ENCODE data around the gene OAS1. TPM values are rescaled to one million over a fixed set of nuclear protein-coding genes. Genes with fewer than 3 reads are reported as not detected.
A peak's percentile ranks its signal among the peaks of the same experiment; 100 is the strongest.

The OAS1 gene
- total and polyA plus RNA-seq, 2 of the 8 experiments (the other 6 are each of a cell fraction or from before 2014, with no cell fraction given) = 0.23 TPM; not detected in 1

DNA sequence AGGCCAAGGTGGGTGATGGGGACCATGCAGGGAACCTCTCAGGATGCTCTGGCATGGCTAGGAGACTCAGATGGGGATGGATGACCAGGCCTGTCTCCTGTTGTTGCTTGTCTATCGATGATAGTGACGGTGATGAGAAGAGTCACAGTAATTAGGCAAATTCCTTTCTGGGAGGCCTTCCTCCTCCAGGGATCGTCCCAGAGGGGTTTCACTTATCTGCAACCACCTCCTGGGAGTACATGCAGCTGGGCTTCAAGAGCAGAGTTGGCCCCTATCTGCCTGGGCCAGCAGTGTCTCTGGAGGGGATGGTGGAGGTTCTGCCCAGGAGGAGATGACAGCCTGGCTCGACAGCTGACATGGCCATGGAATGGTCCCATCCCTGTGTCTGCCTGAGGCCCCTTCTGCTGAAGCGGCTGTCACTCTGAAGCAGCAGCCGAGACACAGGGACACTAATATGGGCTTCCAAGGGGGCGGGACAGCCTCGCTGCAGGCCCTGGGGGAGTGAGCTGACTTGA is 27.5 kb upstream of the OAS1 start:
- Histone ChIP-seq H3K27me3 (replicated peaks in 1 of 4; ENCODE audit: control insufficient read depth in 3 of 4, extremely low read depth in 1 of 4, insufficient read depth in 3 of 4, low read length in 3 of 4) (no peaks in the 10 kb centered on the region; a peak in 2 of 7 replicates), H3K23ac (ENCODE audit: insufficient read length) (no peak overlapping the region), H2BK15ac (ENCODE audit: low read length) (no peak overlapping the region), H3K4me2 (ENCODE audit: insufficient read depth in 1 of 2, low read depth in 2 of 2, low read length in 2 of 2) (no peak overlapping the region), H3K27ac (ENCODE audit: low read depth, low read length) (no peak overlapping the region), H3K9me3 (ENCODE audit: insufficient read depth in 2 of 2, low read depth in 1 of 2, low read length in 1 of 2) (no peaks in the 10 kb centered on the region), H4K91ac (replicated peaks; ENCODE audit: insufficient read length, low read length) (peak overlapping the region; percentile 18), H3K14ac (ENCODE audit: insufficient read length) (no peak overlapping the region), H3K79me1 (ENCODE audit: low read depth, low read length) (no peaks in the 10 kb centered on the region), H4K5ac (ENCODE audit: insufficient read length, low read depth, low read length) (no peak overlapping the region), H3K36me3 (ENCODE audit: control insufficient read depth in 2 of 4, insufficient read depth in 4 of 4, low read length in 3 of 4) (no peaks in the 10 kb centered on the region), H2BK120ac (replicated peaks; ENCODE audit: low read depth, low read length) (no peak overlapping the region), H4K20me1 (replicated peaks in 1 of 2; ENCODE audit: control insufficient read depth in 1 of 2, insufficient read depth in 2 of 2, low read length in 2 of 2) (no peaks in the 10 kb centered on the region), H3K56ac (replicated peaks; ENCODE audit: insufficient read length, low read depth, low read length) (no peak overlapping the region), H3K9ac (replicated peaks in 1 of 4; ENCODE audit: extremely low read depth in 1 of 4, low read depth in 3 of 4, low read length in 3 of 4) (no peak overlapping the region), H2AK5ac (ENCODE audit: low read depth, low read length) (0 out of 2 replicates have a peak overlapping the region, but pooled peaks have one; percentile 60), H3K4ac (replicated peaks; ENCODE audit: insufficient read length, low read depth, low read length) (no peak overlapping the region), H2AFZ (ENCODE audit: low read length) (no peak overlapping the region), H3K4me1 (replicated peaks in 1 of 4; ENCODE audit: control insufficient read depth in 3 of 4, insufficient read depth in 4 of 4, low read length in 3 of 4) (peaks cover 0 to 3% (median 0%) of the 10 kb centered on the region in 4 experiments; a peak in 1 of 7 replicates), H4K8ac (ENCODE audit: extremely low read depth, insufficient read depth, low read length) (no peak overlapping the region), H2BK5ac (ENCODE audit: low read depth, low read length) (no peak overlapping the region), H2BK12ac (ENCODE audit: low read depth, low read length) (no peak overlapping the region), H3K79me2 (ENCODE audit: control insufficient read depth in 1 of 2, insufficient read depth in 2 of 2, low read length in 2 of 2) (no peaks in the 10 kb centered on the region), H3K23me2 (ENCODE audit: low read depth, low read length) (no peaks in the 10 kb centered on the region), H3K18ac (ENCODE audit: extremely low read depth, low read length) (no peak overlapping the region), H2BK20ac (ENCODE audit: low read length) (no peak overlapping the region), H3K4me3 (ENCODE audit: extremely low read depth in 1 of 4, insufficient read depth in 2 of 4, low read depth in 3 of 4, low read length in 4 of 4) (no peak overlapping the region)
- ChIA-PET POLR2A (ENCODE audit: partially characterized antibody) (no interaction called here), CTCF (ENCODE audit: partially characterized antibody) (interaction anchor here (1.5 kb wide), 1 partner anchor 21 kb away, joined by 4 read pairs; no protein-coding TSS in a partner anchor)
- no peak for FAIRE-seq
- 81% methylated on average over 8 of the region's 8 CpGs; no CpG with 5 or more reads in 1 of the 2 experiments for WGBS, 2 experiments (ENCODE audit: extremely low coverage in 1 of 2, insufficient coverage in 1 of 2, insufficient read length in 1 of 2, insufficient replicate concordance in 2 of 2, low coverage in 1 of 2, low lambda C conversion rate in 2 of 2, missing lambda C conversion rate in 1 of 2)
- no peak for DNase-seq (ENCODE audit: low read depth in 1 of 2, low spot score in 2 of 2)
- TF ChIP-seq RFX5 (IDR thresholded peaks at IDR 0.05; ENCODE audit: borderline replicate concordance, low read depth, low read length) = no peak
